Thoracic aorta (tissue), 2 donors: Measurements from ENCODE around the gene MAMDC4. TPM values are rescaled to one million over a fixed set of nuclear protein-coding genes. Genes with fewer than 3 reads are reported as not detected.
"Not testable (repeated sequence)": the region's sequence is repeated elsewhere in the genome, so short reads cannot be mapped to it uniquely, and the experiment has no call there.

ENCODE experiments used
- ATAC-seq: fragments of 150-250 bp; one replicate; pipeline ENCODE4 v1.8.0; 2017; ENCODE audit warnings: low read depth; ENCODE audit not compliant: insufficient number of reproducible peaks, low FRiP score
- DNase-seq: peaks from one replicate; pipeline ENCODE4 v3.0.0-alpha.2; 2020; ENCODE audit warnings: low spot score
- H3K27ac ChIP-seq, 2 donors: fragments of 200-600 bp; sonication (generic); 1 replicate in 1 of 2; 2 replicates in 1 of 2; pipeline ENCODE4 v1.5.1; 2016; ENCODE audit warnings: mild to moderate bottlenecking in 2 of 2, moderate library complexity in 2 of 2
- H3K27me3 ChIP-seq: fragments of 200-600 bp; sonication (generic); replicated peaks from 2 replicates; pipeline ENCODE4 v1.6.0; 2016; ENCODE audit warnings: mild to moderate bottlenecking; ENCODE audit not compliant: insufficient read depth
- H3K36me3 ChIP-seq: fragments of 200-600 bp; sonication (generic); one replicate; pipeline ENCODE4 v1.5.1; 2016
- H3K4me1 ChIP-seq, 2 donors: fragments of 200-600 bp; sonication (generic); 1 replicate in 1 of 2; 2 replicates in 1 of 2; pipeline versions ENCODE4 v1.5.1 to v1.6.0; 2016; ENCODE audit warnings: low read depth in 2 of 2, mild to moderate bottlenecking in 1 of 2; ENCODE audit not compliant: control insufficient read depth in 1 of 2
- H3K4me3 ChIP-seq: fragments of 200-600 bp; sonication (generic); 2 replicates; pipeline ENCODE4 v1.5.1; 2016; ENCODE audit warnings: mild to moderate bottlenecking
- H3K9me3 ChIP-seq: fragments of 200-600 bp; sonication (generic); 2 replicates; pipeline ENCODE4 v1.5.1; 2016
- total RNA-seq, 2 donors: library from RNA; depleted of rRNA; stranded (reverse); fragments of >200 nt; gene quantifications; one replicate each; pipeline versions ENCODE4 v1.1.0 to v1.2.3, GENCODE V29; 2016
- TF ChIP-seq, protein P1 (sequence below): fragments of 200-600 bp; sonication (generic); IDR thresholded peaks from one replicate; pipeline ENCODE4 v1.5.1; 2019; ENCODE audit warnings: antibody characterized with exemption

Gene MAMDC4
- total RNA-seq, 2 donors from 2014 or later: 1.8 to 2.8 TPM

- H3K27ac ChIP-seq: no peak overlapping the region
- no peak overlapping the region for H3K4me3 ChIP-seq
- TF ChIP-seq, protein P1, sequence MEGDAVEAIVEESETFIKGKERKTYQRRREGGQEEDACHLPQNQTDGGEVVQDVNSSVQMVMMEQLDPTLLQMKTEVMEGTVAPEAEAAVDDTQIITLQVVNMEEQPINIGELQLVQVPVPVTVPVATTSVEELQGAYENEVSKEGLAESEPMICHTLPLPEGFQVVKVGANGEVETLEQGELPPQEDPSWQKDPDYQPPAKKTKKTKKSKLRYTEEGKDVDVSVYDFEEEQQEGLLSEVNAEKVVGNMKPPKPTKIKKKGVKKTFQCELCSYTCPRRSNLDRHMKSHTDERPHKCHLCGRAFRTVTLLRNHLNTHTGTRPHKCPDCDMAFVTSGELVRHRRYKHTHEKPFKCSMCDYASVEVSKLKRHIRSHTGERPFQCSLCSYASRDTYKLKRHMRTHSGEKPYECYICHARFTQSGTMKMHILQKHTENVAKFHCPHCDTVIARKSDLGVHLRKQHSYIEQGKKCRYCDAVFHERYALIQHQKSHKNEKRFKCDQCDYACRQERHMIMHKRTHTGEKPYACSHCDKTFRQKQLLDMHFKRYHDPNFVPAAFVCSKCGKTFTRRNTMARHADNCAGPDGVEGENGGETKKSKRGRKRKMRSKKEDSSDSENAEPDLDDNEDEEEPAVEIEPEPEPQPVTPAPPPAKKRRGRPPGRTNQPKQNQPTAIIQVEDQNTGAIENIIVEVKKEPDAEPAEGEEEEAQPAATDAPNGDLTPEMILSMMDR: no peak
- H3K36me3 ChIP-seq: peaks cover 8% of the 10 kb centered on the region
- H3K27me3 ChIP-seq: peaks cover 5% of the 10 kb centered on the region
- ATAC-seq: no peak
- peaks cover 11 to 31% of the 10 kb centered on the region in 2 donors for H3K4me1 ChIP-seq
- DNase-seq: no peak
- H3K9me3 ChIP-seq: no peaks in the 10 kb centered on the region
Observed at GRCh38 chr9:136839229-136840139, 12.7 kb upstream of the MAMDC4 start.

DNA sequence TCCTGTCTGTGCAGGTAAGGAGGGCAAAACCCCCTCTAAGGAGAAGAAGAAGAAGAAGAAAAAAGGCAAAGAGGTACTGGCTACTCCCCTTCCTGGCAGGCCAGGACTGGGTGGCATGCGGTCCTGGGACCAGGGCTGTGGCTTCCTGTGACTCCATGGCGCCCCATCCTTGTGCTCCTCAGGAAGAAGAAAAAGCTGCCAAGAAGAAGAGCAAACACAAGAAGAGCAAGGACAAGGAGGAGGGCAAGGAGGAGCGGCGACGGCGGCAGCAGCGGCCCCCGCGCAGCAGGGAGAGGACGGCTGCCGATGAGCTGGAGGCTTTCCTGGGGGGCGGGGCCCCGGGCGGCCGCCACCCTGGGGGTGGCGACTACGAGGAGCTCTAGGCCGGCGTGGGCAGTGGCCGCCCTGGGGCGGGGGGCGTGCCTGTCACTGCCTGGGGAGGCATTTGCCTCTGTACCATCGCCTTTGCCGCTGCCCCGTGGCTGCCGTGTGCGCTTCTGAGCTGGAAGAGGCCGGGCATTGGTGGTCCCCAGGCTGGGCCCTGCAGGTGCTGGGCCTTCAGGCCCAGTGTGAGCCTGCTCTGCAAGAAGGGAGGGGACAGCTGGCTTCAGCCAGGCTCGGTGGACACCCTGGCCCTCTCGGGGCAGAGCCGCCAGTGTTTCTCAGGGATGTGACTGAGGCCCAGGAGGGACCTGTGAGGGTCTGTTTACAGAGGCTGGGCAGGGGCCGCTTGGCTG lies 11.8 kb upstream of the MAMDC4 start:
- H3K9me3 ChIP-seq: no peaks in the 10 kb centered on the region
- H3K4me1 ChIP-seq: peaks cover 11 to 31% of the 10 kb centered on the region in 2 donors
- no peak overlapping the region for H3K4me3 ChIP-seq
- DNase-seq (no peak), ATAC-seq (no peak)
- peaks cover 5% of the 10 kb centered on the region for H3K27me3 ChIP-seq
- no peak overlapping the region for H3K27ac ChIP-seq
- H3K36me3 ChIP-seq: peaks cover 8% of the 10 kb centered on the region
- TF ChIP-seq, protein P1: no peak

GRCh38 chr9:136840877-136841645 lies 11.1 kb upstream of the MAMDC4 start:
- H3K36me3 ChIP-seq: peaks cover 8% of the 10 kb centered on the region
- H3K27me3 ChIP-seq: peaks cover 5% of the 10 kb centered on the region
- no peak overlapping the region for H3K4me3 ChIP-seq
- ATAC-seq (no peak), DNase-seq (no peak)
- H3K9me3 ChIP-seq: no peaks in the 10 kb centered on the region
- no peak overlapping the region for H3K27ac ChIP-seq
- TF ChIP-seq, protein P1: no peak
- H3K4me1 ChIP-seq: peaks cover 11 to 31% of the 10 kb centered on the region in 2 donors

DNA sequence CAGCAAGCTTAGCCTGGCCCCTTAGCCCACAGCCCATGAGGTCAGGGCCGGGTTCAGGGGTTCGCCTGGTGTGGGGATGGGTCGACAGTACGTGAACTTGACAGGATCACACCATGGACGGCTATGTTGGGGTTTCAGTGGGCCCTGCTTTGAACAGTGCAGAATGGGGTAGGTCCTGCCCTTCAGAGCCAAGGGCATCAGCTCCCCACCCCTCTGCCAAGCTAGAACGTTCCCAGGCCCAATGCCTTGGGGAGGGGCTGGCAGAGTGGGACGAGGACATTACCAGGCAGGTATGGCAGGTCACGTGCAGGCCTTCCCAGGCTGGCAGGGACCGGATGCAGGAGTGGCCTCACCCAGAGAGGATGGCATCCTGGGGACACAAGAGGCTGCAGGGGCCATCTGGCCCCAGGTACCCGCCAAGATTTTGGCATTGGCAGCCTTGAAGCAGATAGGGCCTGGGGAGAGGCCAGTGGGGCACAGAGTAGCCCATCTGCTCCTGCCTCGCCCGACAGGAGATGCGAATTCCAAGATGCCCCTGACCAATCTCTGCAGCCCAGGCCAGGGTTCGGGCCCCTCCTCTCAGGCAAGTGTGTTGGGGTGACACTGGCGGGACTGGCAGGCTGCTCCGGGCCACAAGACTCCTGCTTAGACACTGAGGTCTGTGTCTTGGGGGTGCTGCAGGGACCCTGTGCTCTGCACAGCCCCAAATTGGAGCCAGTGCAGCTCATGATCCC lies 10.3 kb upstream of the MAMDC4 start:
- not testable (repeated sequence) for H3K27ac ChIP-seq
- Histone ChIP-seq H3K4me3 (peak overlapping the region; percentile 73), H3K4me1 (peaks cover 11 to 36% of the 10 kb centered on the region in 2 donors)

DNA sequence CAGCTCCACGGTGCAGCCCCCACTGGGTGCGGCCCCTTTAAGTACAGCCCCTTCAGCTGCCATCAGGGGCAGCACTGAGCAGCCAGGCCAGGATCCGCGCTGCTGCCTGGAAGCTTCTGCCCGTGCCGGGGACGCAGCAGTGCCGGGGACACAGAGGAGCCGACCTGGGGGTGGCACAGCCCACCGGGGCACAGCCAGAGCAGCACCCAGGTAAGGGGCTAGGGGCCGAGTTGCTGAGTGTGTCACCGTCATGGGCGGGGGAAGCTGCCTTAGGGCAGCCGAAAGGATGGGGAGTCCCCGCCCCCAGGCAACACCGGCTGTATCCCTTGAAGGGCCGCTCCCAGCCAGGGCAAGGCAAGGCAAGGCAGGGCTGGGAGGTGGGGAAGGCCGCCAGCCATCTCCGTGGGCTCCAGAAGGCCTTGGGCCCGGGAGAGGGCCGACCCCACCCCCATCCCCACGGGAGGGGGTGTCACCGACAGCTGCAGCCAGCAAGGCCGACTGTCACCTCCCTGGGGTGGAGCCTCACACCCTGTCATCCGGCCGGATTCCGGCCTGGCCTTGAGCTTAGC lies 9.7 kb upstream of the MAMDC4 start, which contains the start of gene AJM1:
AJM1 (plus strand) TSS at position 99 of the 569 bp plus-strand sequence. CDS start 1,937 bp downstream, outside the sequence.
- H3K27ac ChIP-seq, H3K27me3 ChIP-seq, ATAC-seq, H3K36me3 ChIP-seq, DNase-seq, H3K9me3 ChIP-seq: not testable (repeated sequence)
- H3K4me3 ChIP-seq: peak within 1 kb of the TSS; percentile 73
- TF ChIP-seq, protein P1: peak; percentile 94
- H3K4me1 ChIP-seq: peaks cover 11 to 43% of the 10 kb centered on the region in 2 donors

More for the DNA sequence above, 10.3 kb upstream of the MAMDC4 start:
- H3K9me3 ChIP-seq, H3K27me3 ChIP-seq, H3K36me3 ChIP-seq, DNase-seq, ATAC-seq: not testable (repeated sequence)

GRCh38 chr9:136843159-136843800 lies 8.9 kb upstream of the MAMDC4 start:
- H3K27me3 ChIP-seq, H3K9me3 ChIP-seq, DNase-seq, H3K27ac ChIP-seq, H3K36me3 ChIP-seq, ATAC-seq: not testable (repeated sequence)
- peaks cover 11 to 50% of the 10 kb centered on the region in 2 donors for H3K4me1 ChIP-seq
- H3K4me3 ChIP-seq: peak overlapping the region; percentile 39
